ENCODE data around the gene RASSF1. TPM values are rescaled to one million over a fixed set of nuclear protein-coding genes. Genes with fewer than 3 reads are reported as not detected.
A peak's percentile ranks its signal among the peaks of the same experiment; 100 is the strongest.

The RASSF1 gene
- total and polyA plus RNA-seq, 2 of the 13 experiments (the other 11 are each of a cell fraction or from before 2014, with no cell fraction given) = 10.2 to 27.5 TPM

DNA sequence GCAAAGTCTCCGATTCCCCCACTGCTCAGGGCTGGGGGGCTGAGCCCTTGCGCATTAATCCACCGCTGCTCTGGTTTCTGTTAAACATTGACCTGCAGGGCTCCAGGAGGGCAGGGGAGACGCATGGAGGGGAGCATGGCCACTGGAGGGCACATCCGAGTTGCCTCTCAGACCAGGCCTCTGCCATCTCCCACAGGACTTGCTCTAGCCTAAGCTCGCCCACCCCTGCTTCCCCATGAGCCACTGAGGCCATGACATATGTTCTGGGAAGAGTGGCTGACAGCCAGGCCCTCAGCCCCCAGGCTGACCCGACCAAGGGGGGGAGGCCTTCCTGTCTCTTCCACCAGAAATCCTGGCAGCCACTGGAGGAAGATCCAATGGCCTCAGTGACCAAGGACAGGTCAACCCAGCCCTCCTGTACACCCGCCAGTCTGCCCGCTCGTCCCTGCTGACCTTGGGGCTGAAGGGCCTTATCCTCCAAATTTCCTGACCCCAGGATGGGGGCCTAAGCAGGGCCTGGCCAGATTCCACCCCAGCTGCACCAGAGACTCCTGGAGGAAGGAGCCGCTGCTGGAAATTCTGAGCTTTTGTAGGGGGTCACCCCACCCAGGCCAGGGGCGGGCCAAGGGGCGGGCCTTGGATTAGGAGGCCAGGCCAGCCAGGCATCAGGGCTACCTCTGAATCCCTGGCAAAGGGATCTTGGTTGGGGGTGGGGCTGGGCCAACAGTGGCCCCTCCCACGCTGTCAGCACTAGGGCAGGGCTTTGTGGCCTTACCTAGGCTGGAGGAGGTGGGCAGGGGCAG is 37.4 kb downstream of the RASSF1 start, which contains the start of gene HYAL1:
HYAL1 (minus strand) TSS at position 562 of the 803 bp plus-strand sequence. CDS start 618 bp downstream, outside the sequence.
- no peak within 1 kb of the TSS for H2AFZ ChIP-seq (ENCODE audit: low read length)
- H3K79me2 ChIP-seq (ENCODE audit: insufficient read depth, low read length) = peaks cover 36% of the 10 kb centered on the region
- H3K9ac ChIP-seq (ENCODE audit: insufficient read depth, low read depth, low read length) = peak within 1 kb of the TSS; percentile 93
- peaks cover 48% of the 10 kb centered on the region for H3K4me1 ChIP-seq (ENCODE audit: insufficient read depth, low read length)
- H4K20me1 ChIP-seq (ENCODE audit: insufficient read depth, low read length) = peaks cover 11% of the 10 kb centered on the region
- WGBS (ENCODE audit: low lambda C conversion rate) = 0% methylated on average over 4 of the region's 14 CpGs
- TSS peak; percentile 84 for BruUV-seq (replicated peaks)
- peak within 1 kb of the TSS; percentile 67 to 91 (median 71) for H3K4me3 ChIP-seq (replicated peaks in 1 of 3; ENCODE audit: insufficient read depth in 1 of 3, low read depth in 2 of 3, low read length in 3 of 3)
- peaks cover 1 to 3% of the 10 kb centered on the region in 2 experiments; a peak in 2 of 5 replicates for H3K36me3 ChIP-seq (replicated peaks in 1 of 2; ENCODE audit: control insufficient read depth in 1 of 2, insufficient read depth in 2 of 2, low read length in 2 of 2)
- in situ Hi-C loops (cut with HindIII; ENCODE audit: extremely low pct_ligation_motif_present, low pct_unique_long_range_greater_than_20kb) = no loop called here
- ChIA-PET POLR2A (interaction anchor here (0.9 to 7.9 kb wide), 16 partner anchors 11 to 288 kb away, joined by 3 to 222 read pairs (median 9); partner anchors contain the start of genes CYB561D2, GNAI2, HYAL2 and IFRD2), CTCF (ENCODE audit: low intra/inter-chr PET ratio, low total read pairs) (interaction anchor here (1.9 to 2.5 kb wide), 2 partner anchors 19 to 21 kb away, joined by 14 to 15 read pairs; partner anchors contain the start of gene HYAL2)
- peak within 1 kb of the TSS; percentile 86 for H3K4me2 ChIP-seq (ENCODE audit: low read depth, low read length)
- H3K27me3 ChIP-seq (ENCODE audit: control insufficient read depth in 1 of 2, insufficient read depth in 2 of 2, low read length in 2 of 2) = no peaks in the 10 kb centered on the region; a peak in 1 of 5 replicates
- H3K27ac ChIP-seq (ENCODE audit: extremely low read length, insufficient read depth, low read length) = peak within 1 kb of the TSS; percentile 96
- peaks cover 6% of the 10 kb centered on the region for H3K9me3 ChIP-seq (ENCODE audit: low read length)
- DNase-seq (ENCODE audit: low spot score) = peak; percentile 91
- peak; percentile 91 for FAIRE-seq
- ATAC-seq = peak; percentile 71
- intact Hi-C loops (cut with micrococcal nuclease; ENCODE audit: unreplicated experiment) = loop anchor here (1.0 to 5.0 kb wide), 2 partner anchors 21 to 41 kb away; no protein-coding TSS in a partner anchor
- TF ChIP-seq ZNF547 (CRISPR knock-in tag; IDR thresholded peaks at IDR 0.05) (peak; percentile 82), HMG20B (CRISPR knock-in tag; conservative IDR thresholded peaks at IDR 0.05) (no peak), ZEB1 (IDR thresholded peaks at IDR 0.05; ENCODE audit: insufficient replicate concordance, low read depth) (no peak), PHF20 (CRISPR knock-in tag; IDR thresholded peaks at IDR 0.05) (peak; percentile 58; the same call in 1 of the 2 replicates), ZMYM2 (CRISPR knock-in tag; IDR thresholded peaks at IDR 0.05) (no peak), MED1 (CRISPR knock-in tag; IDR thresholded peaks at IDR 0.05) (peak; percentile 46), HCFC1 (IDR thresholded peaks at IDR 0.05; ENCODE audit: low read depth, low read length) (no peak), ZNF747 (CRISPR knock-in tag; IDR thresholded peaks at IDR 0.05; ENCODE audit: borderline replicate concordance) (peak; percentile 60; the same call in 1 of the 2 replicates), SIN3A (IDR thresholded peaks at IDR 0.05; ENCODE audit: borderline replicate concordance, low read depth, low read length) (peak; percentile 72; the same call in 1 of the 2 replicates), ZNF577 (CRISPR knock-in tag; IDR thresholded peaks at IDR 0.05; ENCODE audit: borderline replicate concordance, low read depth) (no peak), BHLHE40 (IDR thresholded peaks at IDR 0.05; ENCODE audit: low read length) (no peak)
- TF ChIP-seq, protein P1, sequence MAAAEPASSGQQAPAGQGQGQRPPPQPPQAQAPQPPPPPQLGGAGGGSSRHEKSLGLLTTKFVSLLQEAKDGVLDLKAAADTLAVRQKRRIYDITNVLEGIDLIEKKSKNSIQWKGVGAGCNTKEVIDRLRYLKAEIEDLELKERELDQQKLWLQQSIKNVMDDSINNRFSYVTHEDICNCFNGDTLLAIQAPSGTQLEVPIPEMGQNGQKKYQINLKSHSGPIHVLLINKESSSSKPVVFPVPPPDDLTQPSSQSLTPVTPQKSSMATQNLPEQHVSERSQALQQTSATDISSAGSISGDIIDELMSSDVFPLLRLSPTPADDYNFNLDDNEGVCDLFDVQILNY (CRISPR knock-in tag; conservative IDR thresholded peaks at IDR 0.05) = peak; percentile 76
- TF ChIP-seq, protein P2, sequence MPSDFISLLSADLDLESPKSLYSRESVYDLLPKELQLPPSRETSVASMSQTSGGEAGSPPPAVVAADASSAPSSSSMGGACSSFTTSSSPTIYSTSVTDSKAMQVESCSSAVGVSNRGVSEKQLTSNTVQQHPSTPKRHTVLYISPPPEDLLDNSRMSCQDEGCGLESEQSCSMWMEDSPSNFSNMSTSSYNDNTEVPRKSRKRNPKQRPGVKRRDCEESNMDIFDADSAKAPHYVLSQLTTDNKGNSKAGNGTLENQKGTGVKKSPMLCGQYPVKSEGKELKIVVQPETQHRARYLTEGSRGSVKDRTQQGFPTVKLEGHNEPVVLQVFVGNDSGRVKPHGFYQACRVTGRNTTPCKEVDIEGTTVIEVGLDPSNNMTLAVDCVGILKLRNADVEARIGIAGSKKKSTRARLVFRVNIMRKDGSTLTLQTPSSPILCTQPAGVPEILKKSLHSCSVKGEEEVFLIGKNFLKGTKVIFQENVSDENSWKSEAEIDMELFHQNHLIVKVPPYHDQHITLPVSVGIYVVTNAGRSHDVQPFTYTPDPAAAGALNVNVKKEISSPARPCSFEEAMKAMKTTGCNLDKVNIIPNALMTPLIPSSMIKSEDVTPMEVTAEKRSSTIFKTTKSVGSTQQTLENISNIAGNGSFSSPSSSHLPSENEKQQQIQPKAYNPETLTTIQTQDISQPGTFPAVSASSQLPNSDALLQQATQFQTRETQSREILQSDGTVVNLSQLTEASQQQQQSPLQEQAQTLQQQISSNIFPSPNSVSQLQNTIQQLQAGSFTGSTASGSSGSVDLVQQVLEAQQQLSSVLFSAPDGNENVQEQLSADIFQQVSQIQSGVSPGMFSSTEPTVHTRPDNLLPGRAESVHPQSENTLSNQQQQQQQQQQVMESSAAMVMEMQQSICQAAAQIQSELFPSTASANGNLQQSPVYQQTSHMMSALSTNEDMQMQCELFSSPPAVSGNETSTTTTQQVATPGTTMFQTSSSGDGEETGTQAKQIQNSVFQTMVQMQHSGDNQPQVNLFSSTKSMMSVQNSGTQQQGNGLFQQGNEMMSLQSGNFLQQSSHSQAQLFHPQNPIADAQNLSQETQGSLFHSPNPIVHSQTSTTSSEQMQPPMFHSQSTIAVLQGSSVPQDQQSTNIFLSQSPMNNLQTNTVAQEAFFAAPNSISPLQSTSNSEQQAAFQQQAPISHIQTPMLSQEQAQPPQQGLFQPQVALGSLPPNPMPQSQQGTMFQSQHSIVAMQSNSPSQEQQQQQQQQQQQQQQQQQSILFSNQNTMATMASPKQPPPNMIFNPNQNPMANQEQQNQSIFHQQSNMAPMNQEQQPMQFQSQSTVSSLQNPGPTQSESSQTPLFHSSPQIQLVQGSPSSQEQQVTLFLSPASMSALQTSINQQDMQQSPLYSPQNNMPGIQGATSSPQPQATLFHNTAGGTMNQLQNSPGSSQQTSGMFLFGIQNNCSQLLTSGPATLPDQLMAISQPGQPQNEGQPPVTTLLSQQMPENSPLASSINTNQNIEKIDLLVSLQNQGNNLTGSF (CRISPR knock-in tag; IDR thresholded peaks at IDR 0.05) = 0 out of 2 replicates have a peak, but pooled peaks have one; percentile 30
- TF ChIP-seq, protein P3, sequence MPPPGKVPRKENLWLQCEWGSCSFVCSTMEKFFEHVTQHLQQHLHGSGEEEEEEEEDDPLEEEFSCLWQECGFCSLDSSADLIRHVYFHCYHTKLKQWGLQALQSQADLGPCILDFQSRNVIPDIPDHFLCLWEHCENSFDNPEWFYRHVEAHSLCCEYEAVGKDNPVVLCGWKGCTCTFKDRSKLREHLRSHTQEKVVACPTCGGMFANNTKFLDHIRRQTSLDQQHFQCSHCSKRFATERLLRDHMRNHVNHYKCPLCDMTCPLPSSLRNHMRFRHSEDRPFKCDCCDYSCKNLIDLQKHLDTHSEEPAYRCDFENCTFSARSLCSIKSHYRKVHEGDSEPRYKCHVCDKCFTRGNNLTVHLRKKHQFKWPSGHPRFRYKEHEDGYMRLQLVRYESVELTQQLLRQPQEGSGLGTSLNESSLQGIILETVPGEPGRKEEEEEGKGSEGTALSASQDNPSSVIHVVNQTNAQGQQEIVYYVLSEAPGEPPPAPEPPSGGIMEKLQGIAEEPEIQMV (CRISPR knock-in tag; IDR thresholded peaks at IDR 0.05; ENCODE audit: low read depth) = no peak
